ENCODE measurements around the gene LCT. TPM values are rescaled to one million over a fixed set of nuclear protein-coding genes. Genes with fewer than 3 reads are reported as not detected.

Gene LCT
- total and polyA plus RNA-seq, 2 of the 13 experiments (the other 11 are each of a cell fraction or from before 2014, with no cell fraction given) = not detected

- TF ChIP-seq ZNF232 (CRISPR knock-in tag; IDR thresholded peaks at IDR 0.05; ENCODE audit: borderline replicate concordance) (peak; percentile 73; the same call in 1 of the 2 replicates), DR1 (CRISPR knock-in tag; IDR thresholded peaks at IDR 0.05) (peak; percentile 92), ZNF790 (CRISPR knock-in tag; IDR thresholded peaks at IDR 0.05; ENCODE audit: borderline replicate concordance) (no peak; the same call in 1 of the 2 replicates), TRIM22 (IDR thresholded peaks at IDR 0.05) (no peak), FOSL2 (CRISPR knock-in tag; IDR thresholded peaks at IDR 0.05) (peak; percentile 99), MEIS1 (CRISPR knock-in tag; IDR thresholded peaks at IDR 0.05; ENCODE audit: borderline replicate concordance) (no peak; the same call in 1 of the 2 replicates), SAFB2 (CRISPR knock-in tag; IDR thresholded peaks at IDR 0.05; ENCODE audit: borderline replicate concordance, low read depth) (peak; percentile 79; the same call in 1 of the 2 replicates), ZNF318 (CRISPR knock-in tag; IDR thresholded peaks at IDR 0.05) (peak; percentile 46; the same call in 1 of the 2 replicates), ATAD3A (CRISPR knock-in tag; IDR thresholded peaks at IDR 0.05) (no peak), ZNF605 (CRISPR knock-in tag; IDR thresholded peaks at IDR 0.05) (peak; percentile 94; the same call in 1 of the 2 replicates), ZNF460 (CRISPR knock-in tag; IDR thresholded peaks at IDR 0.05; ENCODE audit: borderline replicate concordance) (no peak), ZNF280B (CRISPR knock-in tag; IDR thresholded peaks at IDR 0.05; ENCODE audit: borderline replicate concordance) (peak; percentile 72), UBTF (CRISPR knock-in tag; IDR thresholded peaks at IDR 0.05) (peak; percentile 98)
Measured at GRCh38 chr2:135741395-135742324, 95.3 kb downstream of the LCT start, which contains the start of gene UBXN4 (continued).

All from HepG2 (cell line).